ENCODE measurements around the gene SNX22.

DNA sequence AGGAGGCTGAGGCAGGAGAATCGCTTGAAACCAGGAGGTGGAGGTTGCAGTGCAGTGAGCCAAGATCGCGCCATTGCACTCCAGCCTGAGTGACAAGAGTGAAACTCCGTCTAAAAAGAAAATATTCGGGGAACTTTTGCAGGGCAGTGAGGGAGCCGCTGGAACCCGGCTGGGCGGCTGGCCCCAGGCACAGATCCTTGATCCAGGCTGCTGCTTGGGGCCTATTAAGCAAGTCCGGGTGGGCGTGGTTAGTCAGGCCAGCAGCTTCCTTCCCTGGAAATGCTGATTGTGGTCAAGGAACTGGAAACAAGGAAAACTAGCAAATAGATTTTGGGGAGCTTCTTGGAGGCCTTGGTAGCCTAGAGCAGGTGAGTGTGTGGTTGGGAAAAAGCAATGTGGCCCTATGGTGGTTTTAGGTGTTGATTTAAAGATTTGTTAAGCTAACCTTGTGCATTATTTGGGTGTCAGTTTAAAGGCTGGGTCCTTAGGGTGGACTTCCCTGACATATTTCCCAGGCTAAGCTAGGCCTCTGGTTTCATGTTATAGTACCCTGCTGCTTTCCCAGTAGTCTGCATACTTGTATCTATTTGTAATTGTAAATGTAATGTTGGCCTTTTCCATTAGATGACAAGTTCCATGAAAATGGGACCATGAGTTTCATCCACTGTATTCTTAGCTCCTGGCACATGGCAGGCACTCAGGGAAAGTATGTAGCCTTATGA is 17.7 kb upstream of the SNX22 start:
- TF ChIP-seq, protein P1, sequence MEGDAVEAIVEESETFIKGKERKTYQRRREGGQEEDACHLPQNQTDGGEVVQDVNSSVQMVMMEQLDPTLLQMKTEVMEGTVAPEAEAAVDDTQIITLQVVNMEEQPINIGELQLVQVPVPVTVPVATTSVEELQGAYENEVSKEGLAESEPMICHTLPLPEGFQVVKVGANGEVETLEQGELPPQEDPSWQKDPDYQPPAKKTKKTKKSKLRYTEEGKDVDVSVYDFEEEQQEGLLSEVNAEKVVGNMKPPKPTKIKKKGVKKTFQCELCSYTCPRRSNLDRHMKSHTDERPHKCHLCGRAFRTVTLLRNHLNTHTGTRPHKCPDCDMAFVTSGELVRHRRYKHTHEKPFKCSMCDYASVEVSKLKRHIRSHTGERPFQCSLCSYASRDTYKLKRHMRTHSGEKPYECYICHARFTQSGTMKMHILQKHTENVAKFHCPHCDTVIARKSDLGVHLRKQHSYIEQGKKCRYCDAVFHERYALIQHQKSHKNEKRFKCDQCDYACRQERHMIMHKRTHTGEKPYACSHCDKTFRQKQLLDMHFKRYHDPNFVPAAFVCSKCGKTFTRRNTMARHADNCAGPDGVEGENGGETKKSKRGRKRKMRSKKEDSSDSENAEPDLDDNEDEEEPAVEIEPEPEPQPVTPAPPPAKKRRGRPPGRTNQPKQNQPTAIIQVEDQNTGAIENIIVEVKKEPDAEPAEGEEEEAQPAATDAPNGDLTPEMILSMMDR (IDR thresholded peaks at IDR 0.05) = no peak
- TF ChIP-seq POLR2AphosphoS5 (IDR thresholded peaks at IDR 0.05) (no peak), POLR2A (IDR thresholded peaks at IDR 0.05) (no peak)

All from prostate gland (tissue), 2 donors.